Measurements from ENCODE around the gene LIMCH1. TPM values are rescaled to one million over a fixed set of nuclear protein-coding genes. Genes with fewer than 3 reads are reported as not detected.

The LIMCH1 gene
- total RNA-seq, 1 donor from 2014 or later, result 257 TPM

- H3K4me1 Mint-ChIP-seq (ENCODE audit: unreplicated experiment), result peaks cover 39% of the 10 kb centered on the region
- TF ChIP-seq, protein P1, sequence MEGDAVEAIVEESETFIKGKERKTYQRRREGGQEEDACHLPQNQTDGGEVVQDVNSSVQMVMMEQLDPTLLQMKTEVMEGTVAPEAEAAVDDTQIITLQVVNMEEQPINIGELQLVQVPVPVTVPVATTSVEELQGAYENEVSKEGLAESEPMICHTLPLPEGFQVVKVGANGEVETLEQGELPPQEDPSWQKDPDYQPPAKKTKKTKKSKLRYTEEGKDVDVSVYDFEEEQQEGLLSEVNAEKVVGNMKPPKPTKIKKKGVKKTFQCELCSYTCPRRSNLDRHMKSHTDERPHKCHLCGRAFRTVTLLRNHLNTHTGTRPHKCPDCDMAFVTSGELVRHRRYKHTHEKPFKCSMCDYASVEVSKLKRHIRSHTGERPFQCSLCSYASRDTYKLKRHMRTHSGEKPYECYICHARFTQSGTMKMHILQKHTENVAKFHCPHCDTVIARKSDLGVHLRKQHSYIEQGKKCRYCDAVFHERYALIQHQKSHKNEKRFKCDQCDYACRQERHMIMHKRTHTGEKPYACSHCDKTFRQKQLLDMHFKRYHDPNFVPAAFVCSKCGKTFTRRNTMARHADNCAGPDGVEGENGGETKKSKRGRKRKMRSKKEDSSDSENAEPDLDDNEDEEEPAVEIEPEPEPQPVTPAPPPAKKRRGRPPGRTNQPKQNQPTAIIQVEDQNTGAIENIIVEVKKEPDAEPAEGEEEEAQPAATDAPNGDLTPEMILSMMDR (IDR thresholded peaks at IDR 0.05; ENCODE audit: unreplicated experiment), result no peak
Measured at GRCh38 chr4:41748074-41748570, 210.2 kb downstream of the LIMCH1 start.

DNA sequence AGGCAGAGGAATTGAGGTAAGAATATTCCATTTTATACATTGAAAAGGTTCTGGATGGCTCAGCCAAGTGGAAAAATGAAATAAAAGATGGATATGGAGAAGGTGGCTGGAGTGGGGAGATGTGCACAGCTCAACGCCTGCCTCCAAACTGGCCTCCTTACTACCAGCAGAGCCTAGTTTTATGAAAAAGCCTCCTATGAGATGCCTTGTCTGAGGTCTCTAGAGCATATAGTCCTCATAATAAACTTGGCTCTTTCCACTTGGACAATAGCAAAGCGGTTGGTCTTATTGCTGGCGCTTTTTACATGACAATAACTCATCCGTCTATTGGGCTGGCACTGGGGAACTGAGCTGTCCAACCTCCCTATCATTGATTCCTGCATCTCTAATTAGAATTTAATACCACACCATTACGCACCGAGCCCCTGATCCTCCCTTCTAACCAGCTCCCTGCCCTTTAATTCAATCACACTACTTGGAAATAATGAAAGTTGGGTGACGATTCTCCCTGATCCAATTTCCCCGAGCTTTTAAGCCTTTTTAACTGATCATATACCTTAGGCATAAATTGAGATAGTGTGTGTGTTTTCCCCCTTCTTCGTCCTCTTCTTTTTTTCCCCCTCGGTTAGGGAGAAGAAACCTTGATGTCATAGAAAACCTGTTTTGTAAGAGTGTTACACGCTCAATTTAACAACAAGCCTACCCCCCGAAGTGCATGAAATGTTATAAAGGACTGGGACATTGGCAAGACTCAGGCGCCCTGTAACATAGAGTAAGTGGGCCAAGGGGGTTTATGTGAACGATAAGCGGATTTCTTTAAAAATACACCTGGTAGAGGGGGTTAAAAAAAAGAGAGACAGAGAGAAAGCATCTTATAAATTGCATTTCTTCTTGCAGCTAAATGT, 210.9 kb downstream of the LIMCH1 start, which contains the start of gene PHOX2B:
TSS of gene PHOX2B (minus strand) at position 155 of the 905 bp plus-strand sequence. CDS start at position 40, 115 bp downstream.
- peaks cover 5% of the 10 kb centered on the region for H3K9me3 Mint-ChIP-seq (ENCODE audit: unreplicated experiment)
- TF ChIP-seq, protein P1 (IDR thresholded peaks at IDR 0.05; ENCODE audit: unreplicated experiment), result no peak
- no peak within 1 kb of the TSS for H3K4me3 Mint-ChIP-seq (ENCODE audit: unreplicated experiment)
- peaks cover 12% of the 10 kb centered on the region for H3K36me3 Mint-ChIP-seq (ENCODE audit: low read depth, unreplicated experiment)
- peaks cover 44% of the 10 kb centered on the region for H3K27me3 Mint-ChIP-seq (ENCODE audit: unreplicated experiment)
- peaks cover 39% of the 10 kb centered on the region for H3K4me1 Mint-ChIP-seq (ENCODE audit: unreplicated experiment)
- H3K27ac Mint-ChIP-seq (ENCODE audit: unreplicated experiment), result no peak within 1 kb of the TSS
- DNase-seq (ENCODE audit: low spot score), result no peak

More at GRCh38 chr4:41748074-41748570, 210.2 kb downstream of the LIMCH1 start:
- peaks cover 12% of the 10 kb centered on the region for H3K36me3 Mint-ChIP-seq (ENCODE audit: low read depth, unreplicated experiment)
- peaks cover 5% of the 10 kb centered on the region for H3K9me3 Mint-ChIP-seq (ENCODE audit: unreplicated experiment)
- H3K27me3 Mint-ChIP-seq (ENCODE audit: unreplicated experiment), result peaks cover 44% of the 10 kb centered on the region
- no peak overlapping the region for H3K27ac Mint-ChIP-seq (ENCODE audit: unreplicated experiment)
- no peak overlapping the region for H3K4me3 Mint-ChIP-seq (ENCODE audit: unreplicated experiment)
- peak; percentile 26 for DNase-seq (ENCODE audit: low spot score)

DNA sequence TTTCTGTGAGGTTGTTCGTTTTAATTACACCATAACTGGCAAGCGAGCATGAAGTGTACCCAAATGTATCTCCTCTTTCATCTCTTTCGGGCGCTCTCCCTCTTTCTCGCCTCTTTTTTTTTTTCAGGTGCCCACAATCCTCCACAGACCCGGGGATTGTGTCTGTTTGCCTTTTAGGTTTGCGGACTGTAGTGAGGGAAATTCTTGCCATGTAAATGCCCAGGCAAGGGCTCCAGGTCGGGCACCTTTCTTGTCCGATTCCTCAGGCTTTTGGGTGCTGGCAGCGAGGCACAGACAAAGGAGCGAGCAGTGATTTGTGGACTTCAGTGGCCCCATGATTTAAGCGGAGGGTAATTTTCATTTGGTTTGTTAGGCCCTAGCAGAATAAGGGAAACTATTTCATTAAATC, 211.7 kb downstream of the LIMCH1 start:
- Mint-ChIP-seq H3K9me3 (ENCODE audit: unreplicated experiment) (no peaks in the 10 kb centered on the region), H3K36me3 (ENCODE audit: low read depth, unreplicated experiment) (peaks cover 8% of the 10 kb centered on the region), H3K4me1 (ENCODE audit: unreplicated experiment) (peaks cover 33% of the 10 kb centered on the region), H3K4me3 (ENCODE audit: unreplicated experiment) (no peak overlapping the region), H3K27me3 (ENCODE audit: unreplicated experiment) (peaks cover 38% of the 10 kb centered on the region), H3K27ac (ENCODE audit: unreplicated experiment) (no peak overlapping the region)
- TF ChIP-seq, protein P1 (IDR thresholded peaks at IDR 0.05; ENCODE audit: unreplicated experiment), result no peak
- DNase-seq (ENCODE audit: low spot score), result no peak

Other genes with a start within 250 kb of the LIMCH1 start
- not detected for gene PHOX2B, start 210.6 kb downstream of the LIMCH1 start, total RNA-seq (ENCODE audit: unreplicated experiment)